Neuronal stem cell (in vitro differentiated cells): ENCODE data around the gene CCDC190.

Experiments used
- DNase-seq: peaks from one replicate; pipeline ENCODE4 v3.0.0-alpha.2; 2013; ENCODE audit warnings: low spot score
- H2AFZ ChIP-seq: one replicate; pipeline ENCODE4 v1.6.1; 2013; ENCODE audit warnings: mild to moderate bottlenecking, low read length, inconsistent platforms
- H2AK5ac ChIP-seq: 2 replicates; pipeline ENCODE4 v1.6.1; 2013; ENCODE audit warnings: low read depth, mild to moderate bottlenecking, inconsistent platforms, low read length, moderate library complexity, mixed read lengths
- H2BK120ac ChIP-seq: 2 replicates; pipeline ENCODE4 v1.6.1; 2013; ENCODE audit warnings: low read depth, mild to moderate bottlenecking, inconsistent platforms, low read length, moderate library complexity, mixed read lengths
- H2BK12ac ChIP-seq: one replicate; pipeline ENCODE4 v1.6.1; 2013; ENCODE audit warnings: low read length, inconsistent platforms
- H2BK15ac ChIP-seq: 2 replicates; pipeline ENCODE4 v1.6.1; 2013; ENCODE audit warnings: mild to moderate bottlenecking, low read length, inconsistent platforms, mixed read lengths
- H2BK5ac ChIP-seq: one replicate; pipeline ENCODE4 v1.6.1; 2013; ENCODE audit warnings: inconsistent platforms, mild to moderate bottlenecking, low read length, moderate library complexity
- H3K14ac ChIP-seq: one replicate; pipeline ENCODE4 v1.6.1; 2013; ENCODE audit warnings: low read length, inconsistent platforms
- H3K18ac ChIP-seq: 2 replicates; pipeline ENCODE4 v1.6.1; 2013; ENCODE audit warnings: low read length, inconsistent platforms
- H3K23ac ChIP-seq: 2 replicates; pipeline ENCODE4 v1.6.1; 2013; ENCODE audit warnings: low read depth, mild to moderate bottlenecking, mixed read lengths, low read length, inconsistent platforms; ENCODE audit not compliant: poor library complexity
- H3K27ac ChIP-seq: replicated peaks from 3 replicates; pipeline ENCODE4 v1.5.1; 2013; ENCODE audit warnings: low read length, inconsistent platforms
- H3K27me3 ChIP-seq, 3 experiments: 2 replicates each; pipeline ENCODE4 v1.6.1; 2013; ENCODE audit warnings: low read length in 3 of 3, mild to moderate bottlenecking in 2 of 3, inconsistent platforms in 1 of 3, low read depth in 1 of 3, mixed read lengths in 1 of 3, moderate library complexity in 1 of 3; ENCODE audit not compliant: control insufficient read depth in 3 of 3, insufficient read depth in 3 of 3
- H3K36me3 ChIP-seq, 2 donors: replicated peaks in 1 of 2; 2 replicates each; pipeline ENCODE4 v1.6.1; 2013; ENCODE audit warnings: low read length in 2 of 2; ENCODE audit not compliant: control insufficient read depth in 2 of 2, insufficient read depth in 2 of 2
- H3K4ac ChIP-seq: 2 replicates; pipeline ENCODE4 v1.6.1; 2013; ENCODE audit warnings: inconsistent platforms, mild to moderate bottlenecking, low read length, moderate library complexity
- H3K4me1 ChIP-seq, 2 donors: 1 replicate in 1 of 2; 2 replicates in 1 of 2; pipeline ENCODE4 v1.6.1; 2013; ENCODE audit warnings: low read length in 2 of 2, low read depth in 1 of 2; ENCODE audit not compliant: control insufficient read depth in 2 of 2, insufficient read depth in 1 of 2
- H3K4me2 ChIP-seq: one replicate; pipeline ENCODE4 v1.6.1; 2013; ENCODE audit warnings: mild to moderate bottlenecking, low read length, inconsistent platforms; ENCODE audit not compliant: insufficient read depth, poor library complexity, severe bottlenecking
- H3K4me3 ChIP-seq, 2 donors: 2 replicates each; pipeline ENCODE4 v1.5.1; 2013; ENCODE audit warnings: low read length in 2 of 2, mild to moderate bottlenecking in 2 of 2, inconsistent platforms in 1 of 2, moderate library complexity in 1 of 2
- H3K79me1 ChIP-seq: one replicate; pipeline ENCODE4 v1.6.1; 2013; ENCODE audit warnings: low read depth, mild to moderate bottlenecking, inconsistent platforms, low read length, moderate library complexity
- H3K9ac ChIP-seq: one replicate; pipeline ENCODE4 v1.6.1; 2013; ENCODE audit warnings: mild to moderate bottlenecking, low read depth, low read length, inconsistent platforms; ENCODE audit not compliant: poor library complexity
- H3K9me3 ChIP-seq, 2 donors: replicated peaks in 1 of 2; 2 replicates each; pipeline versions ENCODE3 to v1.6.1; 2013; ENCODE audit warnings: low read length in 2 of 2, mild to moderate bottlenecking in 2 of 2, inconsistent platforms in 1 of 2, low read depth in 1 of 2, mixed read lengths in 1 of 2, moderate library complexity in 1 of 2; ENCODE audit not compliant: control insufficient read depth in 2 of 2, insufficient read depth in 1 of 2
- H4K8ac ChIP-seq: one replicate; pipeline ENCODE4 v1.6.1; 2013; ENCODE audit warnings: low read depth, mild to moderate bottlenecking, inconsistent platforms, low read length, moderate library complexity
- H4K91ac ChIP-seq: one replicate; pipeline ENCODE4 v1.6.1; 2013; ENCODE audit warnings: low read length, low read depth, mild to moderate bottlenecking, inconsistent platforms; ENCODE audit not compliant: poor library complexity
- WGBS, 2 donors: extraction: QIAGEN DNeasy Blood & Tissue Kit; methylation state at CpG; one replicate each; pipeline ENCODE4 v1.1.7; 2013; ENCODE audit warnings: missing lambda C conversion rate in 2 of 2, mixed read lengths in 1 of 2; ENCODE audit not compliant: insufficient read length in 2 of 2, insufficient replicate concordance in 1 of 2; ENCODE audit errors: extremely low coverage in 2 of 2; 5-methylcytosine and 5-hydroxymethylcytosine counted together

Gene CCDC190

DNA sequence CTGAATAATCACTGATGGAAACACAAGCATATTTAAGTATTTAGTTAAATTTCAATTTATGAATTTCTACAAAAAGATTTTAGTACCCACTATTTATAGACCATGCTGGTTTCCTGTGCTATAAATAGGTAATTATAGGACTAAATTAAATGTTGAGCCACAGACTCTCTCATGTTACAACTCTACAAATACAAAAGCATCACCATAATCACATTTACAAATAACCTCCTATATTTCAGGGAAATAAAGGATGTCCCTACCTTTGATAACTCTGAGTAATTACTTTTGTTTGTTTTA is 32.6 kb upstream of the CCDC190 start:
- H3K9ac ChIP-seq = no peak overlapping the region
- no peak overlapping the region for H2BK120ac ChIP-seq
- H4K8ac ChIP-seq = no peak overlapping the region
- no peak overlapping the region for H2BK5ac ChIP-seq
- no peaks in the 10 kb centered on the region for H3K27me3 ChIP-seq
- H2BK15ac ChIP-seq = no peak overlapping the region
- no peaks in the 10 kb centered on the region for H3K36me3 ChIP-seq
- no peak overlapping the region for H3K14ac ChIP-seq
- H3K79me1 ChIP-seq = no peaks in the 10 kb centered on the region
- H3K23ac ChIP-seq = no peak overlapping the region
- no peak overlapping the region for H3K4me3 ChIP-seq
- H2BK12ac ChIP-seq = no peak overlapping the region
- no peak overlapping the region for H3K4me2 ChIP-seq
- H3K27ac ChIP-seq = no peak overlapping the region
- peaks cover 0 to 3% of the 10 kb centered on the region in 2 donors for H3K4me1 ChIP-seq
- H3K4ac ChIP-seq = no peak overlapping the region
- no peak overlapping the region for H3K18ac ChIP-seq
- no peak overlapping the region for H2AK5ac ChIP-seq
- no peaks in the 10 kb centered on the region for H3K9me3 ChIP-seq
- no peak overlapping the region for H4K91ac ChIP-seq
- no peak overlapping the region for H2AFZ ChIP-seq
- DNase-seq = no peak

DNA sequence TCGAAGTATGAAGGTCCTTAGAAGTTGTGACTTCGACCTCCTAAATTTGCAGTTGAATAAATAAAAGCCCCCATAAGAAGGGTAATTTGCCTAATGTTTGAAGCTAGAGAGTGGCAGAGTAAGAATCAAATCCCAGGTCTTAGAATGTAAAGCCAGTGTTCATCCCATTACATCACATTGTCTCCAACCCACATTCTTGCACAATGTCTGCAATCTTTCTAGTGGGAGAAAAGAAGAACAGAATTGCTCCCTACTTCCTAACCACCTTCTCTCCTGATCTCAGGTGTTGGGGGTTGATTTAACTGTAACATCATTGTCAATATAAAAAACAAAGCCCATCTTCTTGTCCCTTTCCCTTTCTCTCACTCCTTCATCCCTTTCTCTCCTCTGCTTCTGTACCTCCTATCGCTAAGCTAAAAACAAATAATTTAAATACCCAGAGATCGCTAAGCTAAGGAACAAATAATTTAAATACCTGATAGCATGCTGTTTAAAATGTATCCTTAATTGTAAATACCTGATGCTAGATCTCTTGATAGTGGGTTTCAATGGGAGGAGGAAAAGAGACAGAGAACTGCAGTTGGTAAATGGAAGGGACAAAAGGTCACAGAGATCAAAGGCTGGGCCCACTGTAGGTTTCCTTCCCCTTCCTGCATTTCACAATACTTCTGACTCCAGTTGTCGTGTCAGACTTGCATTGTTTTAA is 32.1 kb upstream of the CCDC190 start:
- Histone ChIP-seq H2BK15ac (no peak overlapping the region), H4K91ac (no peak overlapping the region), H2BK12ac (no peak overlapping the region), H2BK5ac (no peak overlapping the region), H3K4me3 (no peak overlapping the region), H3K9ac (no peak overlapping the region), H2AK5ac (no peak overlapping the region), H3K14ac (no peak overlapping the region), H3K27me3 (no peaks in the 10 kb centered on the region), H2BK120ac (no peak overlapping the region), H3K36me3 (no peaks in the 10 kb centered on the region), H2AFZ (no peak overlapping the region), H3K4ac (no peak overlapping the region), H3K27ac (no peak overlapping the region), H3K4me1 (peaks cover 0 to 6% of the 10 kb centered on the region in 2 donors), H3K9me3 (no peaks in the 10 kb centered on the region), H4K8ac (no peak overlapping the region), H3K79me1 (no peaks in the 10 kb centered on the region), H3K23ac (no peak overlapping the region), H3K18ac (no peak overlapping the region), H3K4me2 (no peak overlapping the region)
- DNase-seq = no peak
- no CpG with 5 or more reads among the region's 5 CpGs for WGBS, 2 donors

- WGBS, 2 donors = no CpG with 5 or more reads among the region's 2 CpGs
Measured at GRCh38 chr1:162889989-162890388, 29.0 kb upstream of the CCDC190 start.

DNA sequence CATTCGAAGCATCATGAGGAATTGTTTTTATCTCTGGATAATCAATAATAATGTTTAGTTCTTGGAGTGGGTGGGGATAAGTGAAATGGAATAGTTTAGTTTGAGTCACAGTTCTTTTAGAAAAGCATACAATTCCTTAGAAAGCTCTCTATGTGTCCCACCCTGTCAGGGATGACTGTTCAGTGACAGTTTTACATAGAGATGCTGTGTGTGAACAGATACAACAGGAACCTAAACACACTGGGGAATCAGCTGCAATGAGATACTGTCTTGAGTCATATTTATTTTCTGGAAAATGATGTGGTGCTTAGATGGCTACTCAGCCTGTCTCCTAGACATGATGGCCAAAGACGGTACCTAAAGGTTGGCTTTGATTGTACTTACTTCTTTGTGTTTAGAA is 25.7 kb upstream of the CCDC190 start:
- no peak overlapping the region for H3K4me2 ChIP-seq
- H3K9me3 ChIP-seq = no peaks in the 10 kb centered on the region
- H4K8ac ChIP-seq = no peak overlapping the region
- H3K27me3 ChIP-seq = no peaks in the 10 kb centered on the region
- no peaks in the 10 kb centered on the region for H3K36me3 ChIP-seq
- H2AFZ ChIP-seq = no peak overlapping the region
- peaks cover 0 to 7% of the 10 kb centered on the region in 2 donors for H3K4me1 ChIP-seq
- H2BK5ac ChIP-seq = no peak overlapping the region
- no peak overlapping the region for H3K18ac ChIP-seq
- H3K14ac ChIP-seq = no peak overlapping the region
- H4K91ac ChIP-seq = no peak overlapping the region
- no peak for DNase-seq
- H3K27ac ChIP-seq = no peak overlapping the region
- H2BK15ac ChIP-seq = no peak overlapping the region
- no CpG with 5 or more reads among the region's 2 CpGs for WGBS, 2 donors
- H3K4ac ChIP-seq = no peak overlapping the region
- H3K23ac ChIP-seq = no peak overlapping the region
- H3K9ac ChIP-seq = no peak overlapping the region
- no peaks in the 10 kb centered on the region for H3K79me1 ChIP-seq
- no peak overlapping the region for H2BK120ac ChIP-seq
- H3K4me3 ChIP-seq = no peak overlapping the region
- no peak overlapping the region for H2BK12ac ChIP-seq
- H2AK5ac ChIP-seq = no peak overlapping the region

More at GRCh38 chr1:162889989-162890388, 29.0 kb upstream of the CCDC190 start:
- no peak overlapping the region for H3K23ac ChIP-seq
- H4K91ac ChIP-seq = no peak overlapping the region
- no peak overlapping the region for H2AK5ac ChIP-seq
- H3K9ac ChIP-seq = no peak overlapping the region
- H3K79me1 ChIP-seq = no peaks in the 10 kb centered on the region
- no peak overlapping the region for H2BK12ac ChIP-seq
- H3K4me2 ChIP-seq = no peak overlapping the region
- H3K4ac ChIP-seq = no peak overlapping the region
- H3K4me1 ChIP-seq = peaks cover 0 to 8% of the 10 kb centered on the region in 2 donors
- H3K18ac ChIP-seq = no peak overlapping the region
- H3K27me3 ChIP-seq = no peaks in the 10 kb centered on the region
- H4K8ac ChIP-seq = no peak overlapping the region
- no peak overlapping the region for H3K4me3 ChIP-seq
- no peaks in the 10 kb centered on the region for H3K9me3 ChIP-seq
- no peak overlapping the region for H2BK15ac ChIP-seq
- H2BK120ac ChIP-seq = no peak overlapping the region
- H2AFZ ChIP-seq = no peak overlapping the region
- no peak for DNase-seq
- no peak overlapping the region for H3K27ac ChIP-seq
- H3K14ac ChIP-seq = no peak overlapping the region
- no peak overlapping the region for H2BK5ac ChIP-seq
- no peaks in the 10 kb centered on the region for H3K36me3 ChIP-seq
